ENCODE results near the gene TMC7. TPM values are rescaled to one million over a fixed set of nuclear protein-coding genes. Genes with fewer than 3 reads are reported as not detected.

The TMC7 gene
- total and polyA plus RNA-seq, 4 donors: 0.06 to 0.42 (median 0.09) TPM

DNA sequence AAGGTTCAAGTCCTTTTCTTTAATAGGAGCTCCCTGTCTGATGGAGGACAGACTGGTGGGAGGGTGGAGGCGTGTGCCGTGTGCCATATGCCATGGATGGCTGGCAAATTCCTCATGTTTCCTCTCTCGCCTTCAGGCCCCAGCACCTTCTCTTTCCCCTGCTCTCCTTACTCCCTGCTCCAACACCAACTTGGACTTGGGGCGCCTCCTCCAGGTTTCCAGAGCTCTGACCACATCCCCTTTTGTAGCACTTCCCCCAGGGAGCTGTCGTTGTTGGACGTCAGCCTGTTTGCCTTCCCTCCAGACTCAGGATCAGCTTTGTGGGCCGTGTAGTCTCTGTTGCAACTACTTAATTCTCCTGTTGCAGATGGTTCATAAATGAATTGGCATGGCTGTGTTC is 30.7 kb downstream of the TMC7 start:
- no peak for DNase-seq (ENCODE audit: low spot score)
- H3K4me1 ChIP-seq (ENCODE audit: control insufficient read depth in 4 of 4, insufficient read depth in 4 of 4, low read length in 3 of 4): no peaks in the 10 kb centered on the region
- H3K27ac ChIP-seq (ENCODE audit: low read depth in 1 of 2, low read length in 2 of 2): no peak overlapping the region
- no peaks in the 10 kb centered on the region for H3K36me3 ChIP-seq (ENCODE audit: control insufficient read depth in 4 of 4, insufficient read depth in 3 of 4, low read depth in 1 of 4, low read length in 3 of 4)
- no peak overlapping the region for H3K4me3 ChIP-seq (ENCODE audit: low read depth in 1 of 3, low read length in 3 of 3)
- no peak overlapping the region for H3K9ac ChIP-seq (ENCODE audit: low read depth in 1 of 2, low read length in 2 of 2)
- H3K9me3 ChIP-seq (ENCODE audit: control insufficient read depth in 4 of 4, low read length in 3 of 4): peaks cover 0 to 5% (median 2%) of the 10 kb centered on the region in 4 donors
- H3K27me3 ChIP-seq (ENCODE audit: control insufficient read depth in 4 of 4, insufficient read depth in 4 of 4, low read length in 3 of 4): no peaks in the 10 kb centered on the region
- 73% methylated on average over 7 of the region's 7 CpGs for WGBS
- no peak for TF ChIP-seq JUND (IDR thresholded peaks at IDR 0.05)
- TF ChIP-seq RAD21 (IDR thresholded peaks at IDR 0.05): no peak
- TF ChIP-seq, protein P1, sequence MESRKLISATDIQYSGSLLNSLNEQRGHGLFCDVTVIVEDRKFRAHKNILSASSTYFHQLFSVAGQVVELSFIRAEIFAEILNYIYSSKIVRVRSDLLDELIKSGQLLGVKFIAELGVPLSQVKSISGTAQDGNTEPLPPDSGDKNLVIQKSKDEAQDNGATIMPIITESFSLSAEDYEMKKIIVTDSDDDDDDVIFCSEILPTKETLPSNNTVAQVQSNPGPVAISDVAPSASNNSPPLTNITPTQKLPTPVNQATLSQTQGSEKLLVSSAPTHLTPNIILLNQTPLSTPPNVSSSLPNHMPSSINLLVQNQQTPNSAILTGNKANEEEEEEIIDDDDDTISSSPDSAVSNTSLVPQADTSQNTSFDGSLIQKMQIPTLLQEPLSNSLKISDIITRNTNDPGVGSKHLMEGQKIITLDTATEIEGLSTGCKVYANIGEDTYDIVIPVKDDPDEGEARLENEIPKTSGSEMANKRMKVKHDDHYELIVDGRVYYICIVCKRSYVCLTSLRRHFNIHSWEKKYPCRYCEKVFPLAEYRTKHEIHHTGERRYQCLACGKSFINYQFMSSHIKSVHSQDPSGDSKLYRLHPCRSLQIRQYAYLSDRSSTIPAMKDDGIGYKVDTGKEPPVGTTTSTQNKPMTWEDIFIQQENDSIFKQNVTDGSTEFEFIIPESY (IDR thresholded peaks at IDR 0.05): no peak
- no peak for TF ChIP-seq RXRA (IDR thresholded peaks at IDR 0.05)
- TF ChIP-seq TAF1 (conservative IDR thresholded peaks at IDR 0.05): no peak

DNA sequence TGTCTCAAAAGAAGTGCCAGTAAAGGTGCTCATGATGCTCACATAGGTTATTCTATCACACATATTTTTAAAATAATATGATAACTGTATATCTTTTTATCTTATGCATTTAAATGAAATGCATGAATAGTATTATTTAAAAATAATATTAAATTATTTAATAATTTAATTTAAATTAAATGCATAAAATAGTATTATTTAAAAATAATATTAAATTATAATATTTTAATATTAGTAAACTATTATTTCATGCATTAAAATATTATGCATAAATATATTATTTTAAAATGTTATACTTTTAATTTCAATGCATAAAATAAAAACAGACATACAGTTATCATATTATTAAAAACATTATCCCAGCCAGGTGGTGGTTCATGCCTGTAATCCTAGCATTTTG is 33.4 kb downstream of the TMC7 start:
- no peak for DNase-seq (ENCODE audit: low spot score)
- H3K27ac ChIP-seq (ENCODE audit: low read depth in 1 of 2, low read length in 2 of 2): no peak overlapping the region
- no peaks in the 10 kb centered on the region for H3K36me3 ChIP-seq (ENCODE audit: control insufficient read depth in 4 of 4, insufficient read depth in 3 of 4, low read depth in 1 of 4, low read length in 3 of 4)
- TF ChIP-seq JUND (IDR thresholded peaks at IDR 0.05): no peak
- no peak for TF ChIP-seq GABPA (IDR thresholded peaks at IDR 0.05 in 1 of 2, conservative IDR thresholded peaks at IDR 0.05 in 1 of 2)
- TF ChIP-seq YY1 (IDR thresholded peaks at IDR 0.05): no peak
- no peak for TF ChIP-seq TAF1 (conservative IDR thresholded peaks at IDR 0.05)
- no peak for TF ChIP-seq HNF4A (conservative IDR thresholded peaks at IDR 0.05)
- TF ChIP-seq NR2F2 (IDR thresholded peaks at IDR 0.05): no peak
- TF ChIP-seq, protein P2, sequence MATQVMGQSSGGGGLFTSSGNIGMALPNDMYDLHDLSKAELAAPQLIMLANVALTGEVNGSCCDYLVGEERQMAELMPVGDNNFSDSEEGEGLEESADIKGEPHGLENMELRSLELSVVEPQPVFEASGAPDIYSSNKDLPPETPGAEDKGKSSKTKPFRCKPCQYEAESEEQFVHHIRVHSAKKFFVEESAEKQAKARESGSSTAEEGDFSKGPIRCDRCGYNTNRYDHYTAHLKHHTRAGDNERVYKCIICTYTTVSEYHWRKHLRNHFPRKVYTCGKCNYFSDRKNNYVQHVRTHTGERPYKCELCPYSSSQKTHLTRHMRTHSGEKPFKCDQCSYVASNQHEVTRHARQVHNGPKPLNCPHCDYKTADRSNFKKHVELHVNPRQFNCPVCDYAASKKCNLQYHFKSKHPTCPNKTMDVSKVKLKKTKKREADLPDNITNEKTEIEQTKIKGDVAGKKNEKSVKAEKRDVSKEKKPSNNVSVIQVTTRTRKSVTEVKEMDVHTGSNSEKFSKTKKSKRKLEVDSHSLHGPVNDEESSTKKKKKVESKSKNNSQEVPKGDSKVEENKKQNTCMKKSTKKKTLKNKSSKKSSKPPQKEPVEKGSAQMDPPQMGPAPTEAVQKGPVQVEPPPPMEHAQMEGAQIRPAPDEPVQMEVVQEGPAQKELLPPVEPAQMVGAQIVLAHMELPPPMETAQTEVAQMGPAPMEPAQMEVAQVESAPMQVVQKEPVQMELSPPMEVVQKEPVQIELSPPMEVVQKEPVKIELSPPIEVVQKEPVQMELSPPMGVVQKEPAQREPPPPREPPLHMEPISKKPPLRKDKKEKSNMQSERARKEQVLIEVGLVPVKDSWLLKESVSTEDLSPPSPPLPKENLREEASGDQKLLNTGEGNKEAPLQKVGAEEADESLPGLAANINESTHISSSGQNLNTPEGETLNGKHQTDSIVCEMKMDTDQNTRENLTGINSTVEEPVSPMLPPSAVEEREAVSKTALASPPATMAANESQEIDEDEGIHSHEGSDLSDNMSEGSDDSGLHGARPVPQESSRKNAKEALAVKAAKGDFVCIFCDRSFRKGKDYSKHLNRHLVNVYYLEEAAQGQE (IDR thresholded peaks at IDR 0.05): no peak
- TF ChIP-seq, protein P3, sequence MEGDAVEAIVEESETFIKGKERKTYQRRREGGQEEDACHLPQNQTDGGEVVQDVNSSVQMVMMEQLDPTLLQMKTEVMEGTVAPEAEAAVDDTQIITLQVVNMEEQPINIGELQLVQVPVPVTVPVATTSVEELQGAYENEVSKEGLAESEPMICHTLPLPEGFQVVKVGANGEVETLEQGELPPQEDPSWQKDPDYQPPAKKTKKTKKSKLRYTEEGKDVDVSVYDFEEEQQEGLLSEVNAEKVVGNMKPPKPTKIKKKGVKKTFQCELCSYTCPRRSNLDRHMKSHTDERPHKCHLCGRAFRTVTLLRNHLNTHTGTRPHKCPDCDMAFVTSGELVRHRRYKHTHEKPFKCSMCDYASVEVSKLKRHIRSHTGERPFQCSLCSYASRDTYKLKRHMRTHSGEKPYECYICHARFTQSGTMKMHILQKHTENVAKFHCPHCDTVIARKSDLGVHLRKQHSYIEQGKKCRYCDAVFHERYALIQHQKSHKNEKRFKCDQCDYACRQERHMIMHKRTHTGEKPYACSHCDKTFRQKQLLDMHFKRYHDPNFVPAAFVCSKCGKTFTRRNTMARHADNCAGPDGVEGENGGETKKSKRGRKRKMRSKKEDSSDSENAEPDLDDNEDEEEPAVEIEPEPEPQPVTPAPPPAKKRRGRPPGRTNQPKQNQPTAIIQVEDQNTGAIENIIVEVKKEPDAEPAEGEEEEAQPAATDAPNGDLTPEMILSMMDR (IDR thresholded peaks at IDR 0.05; ENCODE audit: low read depth, low read length, missing input control): no peak
- no peak for TF ChIP-seq SP1 (IDR thresholded peaks at IDR 0.05)
- TF ChIP-seq, protein P4, sequence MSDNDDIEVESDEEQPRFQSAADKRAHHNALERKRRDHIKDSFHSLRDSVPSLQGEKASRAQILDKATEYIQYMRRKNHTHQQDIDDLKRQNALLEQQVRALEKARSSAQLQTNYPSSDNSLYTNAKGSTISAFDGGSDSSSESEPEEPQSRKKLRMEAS (IDR thresholded peaks at IDR 0.05): no peak
- no peak for TF ChIP-seq HNF4G (IDR thresholded peaks at IDR 0.05)
- TF ChIP-seq FOXA2 (IDR thresholded peaks at IDR 0.05): no peak
- TF ChIP-seq EGR1 (IDR thresholded peaks at IDR 0.05; ENCODE audit: low read depth in 2 of 2): no peak
- no peak for TF ChIP-seq RAD21 (IDR thresholded peaks at IDR 0.05)
- TF ChIP-seq RXRA (IDR thresholded peaks at IDR 0.05): no peak
- TF ChIP-seq, protein P5, sequence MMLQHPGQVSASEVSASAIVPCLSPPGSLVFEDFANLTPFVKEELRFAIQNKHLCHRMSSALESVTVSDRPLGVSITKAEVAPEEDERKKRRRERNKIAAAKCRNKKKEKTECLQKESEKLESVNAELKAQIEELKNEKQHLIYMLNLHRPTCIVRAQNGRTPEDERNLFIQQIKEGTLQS (IDR thresholded peaks at IDR 0.05): no peak
- TF ChIP-seq, protein P1 (IDR thresholded peaks at IDR 0.05): no peak
- no peak for TF ChIP-seq FOXA1 (IDR thresholded peaks at IDR 0.05)
- H3K4me1 ChIP-seq (ENCODE audit: control insufficient read depth in 4 of 4, insufficient read depth in 4 of 4, low read length in 3 of 4): no peaks in the 10 kb centered on the region
- no peak overlapping the region for H3K9ac ChIP-seq (ENCODE audit: low read depth in 1 of 2, low read length in 2 of 2)
- H3K4me3 ChIP-seq (ENCODE audit: low read depth in 1 of 3, low read length in 3 of 3): no peak overlapping the region
- no peaks in the 10 kb centered on the region for H3K9me3 ChIP-seq (ENCODE audit: control insufficient read depth in 4 of 4, low read length in 3 of 4)
- H3K27me3 ChIP-seq (ENCODE audit: control insufficient read depth in 4 of 4, insufficient read depth in 4 of 4, low read length in 3 of 4): no peaks in the 10 kb centered on the region

Data from liver (tissue), 9 donors.